ENCODE results near the gene PLB1.

The PLB1 gene

GRCh38 chr2:28499282-28499681, 3.4 kb downstream of the PLB1 start:
- DNase-seq (ENCODE audit: low spot score) = no peak

- DNase-seq (ENCODE audit: low spot score) = no peak
These were observed 9.5 kb downstream of the PLB1 start for GRCh38 chr2:28505361-28505760.

GRCh38 chr2:28506112-28506910, 10.5 kb downstream of the PLB1 start:
- DNase-seq (ENCODE audit: low spot score) = no peak

- DNase-seq (ENCODE audit: low spot score) = no peak
These were observed 12.2 kb downstream of the PLB1 start for GRCh38 chr2:28507796-28508764.

GRCh38 chr2:28509361-28509760, 13.5 kb downstream of the PLB1 start:
- no peak for DNase-seq (ENCODE audit: low spot score)

GRCh38 chr2:28510184-28510583, 14.3 kb downstream of the PLB1 start:
- no peak for DNase-seq (ENCODE audit: low spot score)

GRCh38 chr2:28511871-28512606, 16.2 kb downstream of the PLB1 start:
- DNase-seq (ENCODE audit: low spot score) = no peak

- DNase-seq (ENCODE audit: low spot score) = no peak
These were observed 16.7 kb downstream of the PLB1 start for GRCh38 chr2:28512607-28512965.

GRCh38 chr2:28513097-28513496, 17.2 kb downstream of the PLB1 start:
- no peak for DNase-seq (ENCODE audit: low spot score)

- DNase-seq (ENCODE audit: low spot score) = no peak
These were observed 19.4 kb downstream of the PLB1 start for GRCh38 chr2:28515176-28515751.

GRCh38 chr2:28516430-28516829, 20.6 kb downstream of the PLB1 start:
- DNase-seq (ENCODE audit: low spot score) = no peak

GRCh38 chr2:28516950-28517349, 21.1 kb downstream of the PLB1 start:
- no peak for DNase-seq (ENCODE audit: low spot score)

- no peak for DNase-seq (ENCODE audit: low spot score)
These were observed 25.8 kb downstream of the PLB1 start for GRCh38 chr2:28521663-28522062.

GRCh38 chr2:28522481-28522880, 26.6 kb downstream of the PLB1 start:
- DNase-seq (ENCODE audit: low spot score) = no peak

- DNase-seq (ENCODE audit: low spot score) = no peak
These were observed 28.0 kb downstream of the PLB1 start for GRCh38 chr2:28523902-28524301.

GRCh38 chr2:28525481-28525880, 29.6 kb downstream of the PLB1 start:
- no peak for DNase-seq (ENCODE audit: low spot score)

GRCh38 chr2:28526527-28527132, 30.8 kb downstream of the PLB1 start:
- DNase-seq (ENCODE audit: low spot score) = no peak

- DNase-seq (ENCODE audit: low spot score) = no peak
These were observed 31.3 kb downstream of the PLB1 start for GRCh38 chr2:28527196-28527595.

- DNase-seq (ENCODE audit: low spot score) = no peak
These were observed 32.3 kb downstream of the PLB1 start for GRCh38 chr2:28528206-28528605.

- no peak for DNase-seq (ENCODE audit: low spot score)
These were observed 34.9 kb downstream of the PLB1 start for GRCh38 chr2:28530782-28531181.

GRCh38 chr2:28532399-28532798, 36.5 kb downstream of the PLB1 start:
- DNase-seq (ENCODE audit: low spot score) = no peak
